ENCODE data around the gene ANO4.

The ANO4 gene

GRCh38 chr12:100767371-100767770 is 27.2 kb upstream of the ANO4 start:
- Histone ChIP-seq H3K9ac (ENCODE audit: low read length) (no peak overlapping the region), H2AFZ (ENCODE audit: low read depth, low read length, severe bottlenecking) (no peak overlapping the region), H3K9me3 (ENCODE audit: insufficient read depth, low read length) (no peaks in the 10 kb centered on the region), H3K4me2 (ENCODE audit: low read depth, low read length, poor library complexity, severe bottlenecking) (no peak overlapping the region), H4K20me1 (ENCODE audit: low read depth, low read length) (no peaks in the 10 kb centered on the region), H3K36me3 (ENCODE audit: low read length) (no peaks in the 10 kb centered on the region), H3K27me3 (ENCODE audit: low read length) (peaks cover 2% of the 10 kb centered on the region; the same call in 1 of the 2 replicates), H3K27ac (ENCODE audit: low read depth, low read length) (no peak overlapping the region), H3K79me2 (ENCODE audit: insufficient read depth, low read length) (no peaks in the 10 kb centered on the region), H3K4me3 (ENCODE audit: insufficient read depth, low read length, poor library complexity, severe bottlenecking) (no peak overlapping the region), H3F3A (ENCODE audit: insufficient read depth) (no peaks in the 10 kb centered on the region), H3K9me2 (replicated peaks; ENCODE audit: insufficient read depth, low read length) (no peaks in the 10 kb centered on the region)
- TF ChIP-seq EZH2phosphoT487 (conservative IDR thresholded peaks at IDR 0.05; ENCODE audit: low read length), result no peak

GRCh38 chr12:100767950-100768349 is 26.6 kb upstream of the ANO4 start:
- H3K27me3 ChIP-seq (ENCODE audit: low read length), result peaks cover 2% of the 10 kb centered on the region; the same call in 1 of the 2 replicates
- H3K9me3 ChIP-seq (ENCODE audit: insufficient read depth, low read length), result no peaks in the 10 kb centered on the region
- H3K79me2 ChIP-seq (ENCODE audit: insufficient read depth, low read length), result no peaks in the 10 kb centered on the region
- no peak overlapping the region for H3K4me3 ChIP-seq (ENCODE audit: insufficient read depth, low read length, poor library complexity, severe bottlenecking)
- H3F3A ChIP-seq (ENCODE audit: insufficient read depth), result no peaks in the 10 kb centered on the region
- no peak for TF ChIP-seq EZH2phosphoT487 (conservative IDR thresholded peaks at IDR 0.05; ENCODE audit: low read length)
- H4K20me1 ChIP-seq (ENCODE audit: low read depth, low read length), result no peaks in the 10 kb centered on the region
- no peak overlapping the region for H3K27ac ChIP-seq (ENCODE audit: low read depth, low read length)
- H2AFZ ChIP-seq (ENCODE audit: low read depth, low read length, severe bottlenecking), result no peak overlapping the region
- no peak overlapping the region for H3K4me2 ChIP-seq (ENCODE audit: low read depth, low read length, poor library complexity, severe bottlenecking)
- H3K9ac ChIP-seq (ENCODE audit: low read length), result no peak overlapping the region
- no peaks in the 10 kb centered on the region for H3K36me3 ChIP-seq (ENCODE audit: low read length)
- no peaks in the 10 kb centered on the region for H3K9me2 ChIP-seq (replicated peaks; ENCODE audit: insufficient read depth, low read length)

- Histone ChIP-seq H3F3A (ENCODE audit: insufficient read depth) (no peaks in the 10 kb centered on the region), H3K27me3 (ENCODE audit: low read length) (no peaks in the 10 kb centered on the region), H3K36me3 (ENCODE audit: low read length) (no peaks in the 10 kb centered on the region), H3K9me3 (ENCODE audit: insufficient read depth, low read length) (no peaks in the 10 kb centered on the region), H3K4me3 (ENCODE audit: insufficient read depth, low read length, poor library complexity, severe bottlenecking) (no peak overlapping the region), H3K9ac (ENCODE audit: low read length) (no peak overlapping the region), H3K27ac (ENCODE audit: low read depth, low read length) (no peak overlapping the region), H2AFZ (ENCODE audit: low read depth, low read length, severe bottlenecking) (no peak overlapping the region), H3K4me2 (ENCODE audit: low read depth, low read length, poor library complexity, severe bottlenecking) (no peak overlapping the region), H4K20me1 (ENCODE audit: low read depth, low read length) (no peaks in the 10 kb centered on the region), H3K9me2 (replicated peaks; ENCODE audit: insufficient read depth, low read length) (no peaks in the 10 kb centered on the region), H3K79me2 (ENCODE audit: insufficient read depth, low read length) (no peaks in the 10 kb centered on the region)
- TF ChIP-seq CTCF (IDR thresholded peaks at IDR 0.05; ENCODE audit: insufficient read depth, low read length, poor library complexity, severe bottlenecking) (no peak), EZH2phosphoT487 (conservative IDR thresholded peaks at IDR 0.05; ENCODE audit: low read length) (no peak)
These were observed 15.5 kb upstream of the ANO4 start for GRCh38 chr12:100778967-100779590.

- H3K27me3 ChIP-seq (ENCODE audit: low read length), result no peaks in the 10 kb centered on the region
- H3F3A ChIP-seq (ENCODE audit: insufficient read depth), result no peaks in the 10 kb centered on the region
- H3K4me2 ChIP-seq (ENCODE audit: low read depth, low read length, poor library complexity, severe bottlenecking), result no peak overlapping the region
- no peak overlapping the region for H2AFZ ChIP-seq (ENCODE audit: low read depth, low read length, severe bottlenecking)
- H3K9me3 ChIP-seq (ENCODE audit: insufficient read depth, low read length), result no peaks in the 10 kb centered on the region
- no peaks in the 10 kb centered on the region; the same call in 1 of the 2 replicates for H3K9me2 ChIP-seq (replicated peaks; ENCODE audit: insufficient read depth, low read length)
- H3K27ac ChIP-seq (ENCODE audit: low read depth, low read length), result no peak overlapping the region
- no peaks in the 10 kb centered on the region for H3K79me2 ChIP-seq (ENCODE audit: insufficient read depth, low read length)
- no peak overlapping the region for H3K9ac ChIP-seq (ENCODE audit: low read length)
- no peak for TF ChIP-seq EZH2phosphoT487 (conservative IDR thresholded peaks at IDR 0.05; ENCODE audit: low read length)
- no peak for TF ChIP-seq CTCF (IDR thresholded peaks at IDR 0.05; ENCODE audit: insufficient read depth, low read length, poor library complexity, severe bottlenecking)
- H4K20me1 ChIP-seq (ENCODE audit: low read depth, low read length), result no peaks in the 10 kb centered on the region
- no peak overlapping the region for H3K4me3 ChIP-seq (ENCODE audit: insufficient read depth, low read length, poor library complexity, severe bottlenecking)
- H3K36me3 ChIP-seq (ENCODE audit: low read length), result no peaks in the 10 kb centered on the region
These were observed 5.4 kb upstream of the ANO4 start for GRCh38 chr12:100789146-100789545.

Measured in SU-DHL-6 (cell line).